H9 (cell line): ENCODE measurements around the gene TSR2. TPM values are rescaled to one million over a fixed set of nuclear protein-coding genes. Genes with fewer than 3 reads are reported as not detected.

Experiments
- DNase-seq: peaks from one replicate; pipeline ENCODE4 v3.0.0-alpha.2; 2017
- H2AFZ ChIP-seq: one replicate; pipeline ENCODE4 v1.6.1; 2013; ENCODE audit warnings: mild to moderate bottlenecking, low read length, control low read depth, moderate library complexity
- H2AK5ac ChIP-seq: 2 replicates; pipeline ENCODE4 v1.6.1; 2013; ENCODE audit warnings: low read length, control low read depth, mixed read lengths; ENCODE audit not compliant: insufficient read length
- H2BK120ac ChIP-seq: one replicate; pipeline ENCODE4 v1.6.1; 2013; ENCODE audit warnings: low read depth, mild to moderate bottlenecking, low read length, control low read depth, inconsistent platforms; ENCODE audit not compliant: poor library complexity, severe bottlenecking
- H2BK12ac ChIP-seq: 2 replicates; pipeline ENCODE4 v1.6.1; 2013; ENCODE audit warnings: low read length, control low read depth, mixed read lengths, low read depth; ENCODE audit not compliant: insufficient read length
- H2BK15ac ChIP-seq: 2 replicates; pipeline ENCODE4 v1.6.1; 2013; ENCODE audit warnings: low read depth, low read length, control low read depth
- H2BK20ac ChIP-seq: one replicate; pipeline ENCODE4 v1.6.1; 2013; ENCODE audit warnings: low read depth, mild to moderate bottlenecking, low read length, control low read depth, inconsistent platforms; ENCODE audit not compliant: poor library complexity, severe bottlenecking
- H2BK5ac ChIP-seq: 2 replicates; pipeline ENCODE4 v1.6.1; 2013; ENCODE audit warnings: low read length, control low read depth, mixed read lengths; ENCODE audit not compliant: insufficient read length
- H3K14ac ChIP-seq: 2 replicates; pipeline ENCODE4 v1.6.1; 2013; ENCODE audit warnings: low read length, control low read depth; ENCODE audit not compliant: insufficient read depth
- H3K18ac ChIP-seq: 2 replicates; pipeline ENCODE4 v1.6.1; 2013; ENCODE audit warnings: low read depth, mild to moderate bottlenecking, mixed read lengths, low read length, control low read depth; ENCODE audit not compliant: insufficient read length
- H3K23ac ChIP-seq: 2 replicates; pipeline ENCODE4 v1.6.1; 2013; ENCODE audit warnings: low read length, control low read depth, mixed read lengths, low read depth; ENCODE audit not compliant: insufficient read length
- H3K23me2 ChIP-seq: 2 replicates; pipeline ENCODE4 v1.6.1; 2013; ENCODE audit warnings: low read depth, mild to moderate bottlenecking, mixed read lengths, low read length, control low read depth; ENCODE audit not compliant: insufficient read length, poor library complexity, severe bottlenecking
- H3K27ac ChIP-seq: 2 replicates; pipeline ENCODE4 v1.5.1; 2013; ENCODE audit warnings: low read length, control low read depth, mixed read lengths, low read depth; ENCODE audit not compliant: insufficient read length
- H3K27me3 ChIP-seq: 2 replicates; pipeline ENCODE4 v1.6.1; 2013; ENCODE audit warnings: low read length, control low read depth, inconsistent platforms; ENCODE audit not compliant: insufficient read depth
- H3K4ac ChIP-seq: 2 replicates; pipeline ENCODE4 v1.6.1; 2013; ENCODE audit warnings: low read depth, mild to moderate bottlenecking, control low read depth, inconsistent platforms, low read length, moderate library complexity
- H3K4me1 ChIP-seq: 2 replicates; pipeline ENCODE4 v1.6.1; 2013; ENCODE audit warnings: low read length, control low read depth, inconsistent platforms; ENCODE audit not compliant: insufficient read depth
- H3K4me2 ChIP-seq: 2 replicates; pipeline ENCODE4 v1.6.1; 2013; ENCODE audit warnings: low read length, control low read depth, mixed read lengths; ENCODE audit not compliant: insufficient read length, insufficient read depth
- H3K56ac ChIP-seq: 2 replicates; pipeline ENCODE4 v1.6.1; 2013; ENCODE audit warnings: low read depth, mild to moderate bottlenecking, mixed read lengths, low read length, control low read depth; ENCODE audit not compliant: insufficient read length
- H3K79me1 ChIP-seq: 2 replicates; pipeline ENCODE4 v1.6.1; 2013; ENCODE audit warnings: low read depth, mild to moderate bottlenecking, moderate library complexity, low read length, control low read depth, inconsistent platforms; ENCODE audit not compliant: insufficient read depth, poor library complexity, severe bottlenecking
- H3K79me2 ChIP-seq: 2 replicates; pipeline ENCODE4 v1.6.1; 2013; ENCODE audit warnings: low read length, control low read depth, inconsistent platforms; ENCODE audit not compliant: insufficient read depth
- H3K9ac ChIP-seq: 2 replicates; pipeline ENCODE4 v1.6.1; 2013; ENCODE audit warnings: low read length, control low read depth, mixed read lengths; ENCODE audit not compliant: insufficient read length; ENCODE audit errors: extremely low read depth
- H3K9me3 ChIP-seq: one replicate; pipeline ENCODE4 v1.6.1; 2013; ENCODE audit warnings: low read depth, low read length, inconsistent platforms; ENCODE audit not compliant: control insufficient read depth
- H3T11ph ChIP-seq: one replicate; pipeline ENCODE4 v1.6.1; 2013; ENCODE audit warnings: mild to moderate bottlenecking, low read length, control low read depth, inconsistent platforms
- H4K20me1 ChIP-seq: one replicate; pipeline ENCODE4 v1.6.1; 2013; ENCODE audit not compliant: control insufficient read depth, insufficient read length, insufficient read depth
- H4K5ac ChIP-seq: 2 replicates; pipeline ENCODE4 v1.6.1; 2013; ENCODE audit warnings: low read depth, mild to moderate bottlenecking, mixed read lengths, low read length, control low read depth; ENCODE audit not compliant: insufficient read length
- H4K8ac ChIP-seq: replicated peaks from 2 replicates; pipeline ENCODE4 v1.6.1; 2013; ENCODE audit warnings: low read length, control low read depth, mixed read lengths, low read depth; ENCODE audit not compliant: insufficient read length
- H4K91ac ChIP-seq: 2 replicates; pipeline ENCODE4 v1.6.1; 2013; ENCODE audit warnings: low read depth, mild to moderate bottlenecking, moderate library complexity, mixed read lengths, low read length, control low read depth; ENCODE audit not compliant: insufficient read length
- H3K27ac Mint-ChIP-seq, 3 experiments: 2 replicates in 2 of 3; 3 replicates in 1 of 3; pipeline ENCODE4 v1.8.0; 2020 to 2021; ENCODE audit warnings: mixed read lengths in 3 of 3, mild to moderate bottlenecking in 1 of 3, moderate library complexity in 1 of 3
- H3K27me3 Mint-ChIP-seq: 2 replicates; pipeline ENCODE4 v1.8.0; 2021; ENCODE audit warnings: low read depth, mild to moderate bottlenecking, moderate library complexity, mixed read lengths
- H3K36me3 Mint-ChIP-seq, 3 experiments: 2 replicates in 2 of 3; 3 replicates in 1 of 3; pipeline ENCODE4 v1.8.0; 2020 to 2021; ENCODE audit warnings: low read depth in 3 of 3, mixed read lengths in 3 of 3; ENCODE audit not compliant: insufficient read depth in 1 of 3
- H3K4me1 Mint-ChIP-seq, 2 experiments: 2 replicates each; pipeline ENCODE4 v1.8.0; 2020; ENCODE audit warnings: mixed read lengths in 2 of 2
- H3K4me3 Mint-ChIP-seq, 2 experiments: 2 replicates in 1 of 2; 3 replicates in 1 of 2; pipeline ENCODE4 v1.8.0; 2020 to 2021; ENCODE audit warnings: mild to moderate bottlenecking in 2 of 2, mixed read lengths in 2 of 2, moderate library complexity in 1 of 2
- H3K9me3 Mint-ChIP-seq, 2 experiments: 2 replicates in 1 of 2; 3 replicates in 1 of 2; pipeline ENCODE4 v1.8.0; 2020; ENCODE audit warnings: mild to moderate bottlenecking in 2 of 2, mixed read lengths in 2 of 2, moderate library complexity in 1 of 2
- total RNA-seq: library from RNA; stranded (reverse); gene quantifications from 2 replicates; pipeline ENCODE4 v1.2.1, GENCODE V29; 2021
- TF ChIP-seq, protein P1 (sequence below): fragments of 200-600 bp; sonication (generic); conservative IDR thresholded peaks from 3 replicates; pipeline ENCODE4 v1.8.0; 2021; ENCODE audit warnings: antibody characterized with exemption, mild to moderate bottlenecking

The TSR2 gene
- total RNA-seq, 1 experiment from 2014 or later = 51.7 TPM

DNA sequence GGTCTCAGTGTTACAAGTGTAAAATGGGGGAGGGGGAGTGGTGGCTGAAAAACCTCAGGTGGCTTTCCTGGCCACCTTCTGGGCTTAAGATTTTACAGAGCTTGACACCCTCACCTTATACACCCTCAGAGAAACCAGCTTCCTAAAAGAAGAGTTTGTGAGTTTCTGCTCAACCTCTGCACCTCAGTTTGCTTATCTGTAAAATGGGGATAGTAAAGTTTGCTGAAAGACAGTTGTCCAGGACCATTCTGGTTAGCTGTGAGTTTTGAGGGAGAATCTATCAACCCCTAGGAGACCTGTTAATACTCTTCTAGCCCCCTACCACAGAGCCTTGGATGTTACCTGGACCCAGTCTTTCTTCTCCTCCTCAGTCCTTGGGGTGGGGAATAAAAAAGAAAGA is 9.7 kb downstream of the TSR2 start:
- Mint-ChIP-seq H3K36me3 (peaks cover 31 to 52% (median 45%) of the 10 kb centered on the region in 3 experiments), H3K4me3 (no peak overlapping the region), H3K9me3 (peaks cover 57 to 63% of the 10 kb centered on the region in 2 experiments), H3K27ac (no peak overlapping the region), H3K27me3 (peaks cover 7% of the 10 kb centered on the region), H3K4me1 (peaks cover 3 to 7% of the 10 kb centered on the region in 2 experiments; a peak in 3 of 4 replicates)
- no peaks in the 10 kb centered on the region for H3K79me1 ChIP-seq
- no peaks in the 10 kb centered on the region for H3K27me3 ChIP-seq
- no peaks in the 10 kb centered on the region for H3K4me1 ChIP-seq
- no peak overlapping the region for H4K8ac ChIP-seq
- H3K9ac ChIP-seq = no peak overlapping the region
- no peak overlapping the region for H3K27ac ChIP-seq
- H2BK120ac ChIP-seq = no peak overlapping the region
- no peak overlapping the region for H2BK5ac ChIP-seq
- no peak overlapping the region for H4K5ac ChIP-seq
- no peak overlapping the region for H2AFZ ChIP-seq
- H3K56ac ChIP-seq = no peak overlapping the region
- H2AK5ac ChIP-seq = no peak overlapping the region
- no peak overlapping the region for H3K23ac ChIP-seq
- H3K23me2 ChIP-seq = no peaks in the 10 kb centered on the region
- no peaks in the 10 kb centered on the region for H3K79me2 ChIP-seq
- H2BK12ac ChIP-seq = no peak overlapping the region
- H3K4ac ChIP-seq = no peak overlapping the region
- H2BK15ac ChIP-seq = no peak overlapping the region
- DNase-seq = no peak
- no peak overlapping the region for H4K91ac ChIP-seq
- H2BK20ac ChIP-seq = no peak overlapping the region
- no peak overlapping the region for H3K18ac ChIP-seq
- no peak overlapping the region for H3T11ph ChIP-seq
- no peak overlapping the region for H3K14ac ChIP-seq
- H3K9me3 ChIP-seq = peaks cover 16% of the 10 kb centered on the region
- no peaks in the 10 kb centered on the region for H4K20me1 ChIP-seq
- H3K4me2 ChIP-seq = no peak overlapping the region
- TF ChIP-seq, protein P1, sequence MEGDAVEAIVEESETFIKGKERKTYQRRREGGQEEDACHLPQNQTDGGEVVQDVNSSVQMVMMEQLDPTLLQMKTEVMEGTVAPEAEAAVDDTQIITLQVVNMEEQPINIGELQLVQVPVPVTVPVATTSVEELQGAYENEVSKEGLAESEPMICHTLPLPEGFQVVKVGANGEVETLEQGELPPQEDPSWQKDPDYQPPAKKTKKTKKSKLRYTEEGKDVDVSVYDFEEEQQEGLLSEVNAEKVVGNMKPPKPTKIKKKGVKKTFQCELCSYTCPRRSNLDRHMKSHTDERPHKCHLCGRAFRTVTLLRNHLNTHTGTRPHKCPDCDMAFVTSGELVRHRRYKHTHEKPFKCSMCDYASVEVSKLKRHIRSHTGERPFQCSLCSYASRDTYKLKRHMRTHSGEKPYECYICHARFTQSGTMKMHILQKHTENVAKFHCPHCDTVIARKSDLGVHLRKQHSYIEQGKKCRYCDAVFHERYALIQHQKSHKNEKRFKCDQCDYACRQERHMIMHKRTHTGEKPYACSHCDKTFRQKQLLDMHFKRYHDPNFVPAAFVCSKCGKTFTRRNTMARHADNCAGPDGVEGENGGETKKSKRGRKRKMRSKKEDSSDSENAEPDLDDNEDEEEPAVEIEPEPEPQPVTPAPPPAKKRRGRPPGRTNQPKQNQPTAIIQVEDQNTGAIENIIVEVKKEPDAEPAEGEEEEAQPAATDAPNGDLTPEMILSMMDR = no peak
